SIG-M5 treated with dmso at 0.1 percent for 504 hours (cell line): ENCODE data around the gene TBC1D1.
"Not testable (repeated sequence)": the region's sequence is repeated elsewhere in the genome, so short reads cannot be mapped to it uniquely, and the experiment has no call there.

ENCODE experiments used
- DNase-seq: peaks from one replicate; lab custom pipeline; 2025; ENCODE audit not compliant: unreplicated experiment; lab: John Stamatoyannopoulos, UW

Gene TBC1D1

DNA sequence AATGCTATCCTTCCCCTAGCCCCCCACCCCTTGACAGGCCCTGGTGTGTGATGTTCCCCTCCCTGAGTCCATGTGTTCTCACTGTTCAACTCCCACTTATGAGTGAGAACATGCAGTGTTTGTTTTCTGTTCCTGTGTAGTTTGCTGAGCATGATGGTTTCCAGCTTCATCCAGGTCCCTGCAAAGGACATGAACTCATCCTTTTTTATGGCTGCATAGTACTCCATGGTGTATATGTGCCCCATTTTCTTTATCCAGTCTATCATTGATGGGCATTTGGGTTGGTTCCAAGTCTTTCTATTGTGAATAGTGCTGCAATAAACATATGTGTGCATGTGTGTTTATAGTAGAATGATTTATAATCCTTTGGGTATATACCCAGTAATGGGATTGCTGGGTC lies 32.2 kb downstream of the TBC1D1 start:
- DNase-seq = not testable (repeated sequence)

DNA sequence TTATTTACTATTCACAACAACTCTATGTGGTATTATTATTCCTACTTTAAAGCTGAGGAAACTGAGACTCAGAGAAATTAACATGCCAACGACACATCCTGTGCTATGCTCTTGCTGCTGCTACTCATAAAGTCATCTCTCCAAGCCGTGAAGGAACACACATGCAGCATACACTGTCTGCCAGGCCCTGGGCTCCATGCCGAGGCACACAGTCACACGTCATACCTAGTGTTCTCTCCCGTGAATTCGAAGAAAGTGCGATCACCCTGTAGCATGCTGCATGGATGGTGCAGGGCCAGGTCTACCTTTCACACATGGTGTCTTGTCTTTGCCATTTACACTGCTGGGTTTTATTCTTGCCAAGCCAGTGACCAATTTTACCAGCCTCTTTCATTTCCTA lies 34.1 kb downstream of the TBC1D1 start:
- no peak for DNase-seq

DNA sequence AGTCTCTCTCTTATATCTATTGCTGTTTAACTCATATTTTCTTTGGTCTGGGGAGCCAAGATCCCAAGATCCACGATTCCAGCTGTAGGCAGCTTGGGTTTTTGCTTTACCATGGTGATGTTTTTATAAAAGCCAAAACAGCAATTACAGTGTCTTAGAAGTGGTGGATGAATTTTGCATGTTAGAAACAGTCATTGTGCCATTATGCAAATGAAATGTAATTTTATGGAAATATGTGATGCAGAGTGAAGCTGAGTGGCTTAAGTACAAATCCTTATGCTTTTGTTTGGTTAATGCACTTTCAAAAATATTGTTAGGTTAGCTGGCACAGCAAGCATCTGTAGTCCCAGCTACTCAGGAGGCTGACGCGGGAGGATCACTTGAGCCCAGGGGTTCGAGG lies 36.5 kb downstream of the TBC1D1 start:
- DNase-seq = no peak

DNA sequence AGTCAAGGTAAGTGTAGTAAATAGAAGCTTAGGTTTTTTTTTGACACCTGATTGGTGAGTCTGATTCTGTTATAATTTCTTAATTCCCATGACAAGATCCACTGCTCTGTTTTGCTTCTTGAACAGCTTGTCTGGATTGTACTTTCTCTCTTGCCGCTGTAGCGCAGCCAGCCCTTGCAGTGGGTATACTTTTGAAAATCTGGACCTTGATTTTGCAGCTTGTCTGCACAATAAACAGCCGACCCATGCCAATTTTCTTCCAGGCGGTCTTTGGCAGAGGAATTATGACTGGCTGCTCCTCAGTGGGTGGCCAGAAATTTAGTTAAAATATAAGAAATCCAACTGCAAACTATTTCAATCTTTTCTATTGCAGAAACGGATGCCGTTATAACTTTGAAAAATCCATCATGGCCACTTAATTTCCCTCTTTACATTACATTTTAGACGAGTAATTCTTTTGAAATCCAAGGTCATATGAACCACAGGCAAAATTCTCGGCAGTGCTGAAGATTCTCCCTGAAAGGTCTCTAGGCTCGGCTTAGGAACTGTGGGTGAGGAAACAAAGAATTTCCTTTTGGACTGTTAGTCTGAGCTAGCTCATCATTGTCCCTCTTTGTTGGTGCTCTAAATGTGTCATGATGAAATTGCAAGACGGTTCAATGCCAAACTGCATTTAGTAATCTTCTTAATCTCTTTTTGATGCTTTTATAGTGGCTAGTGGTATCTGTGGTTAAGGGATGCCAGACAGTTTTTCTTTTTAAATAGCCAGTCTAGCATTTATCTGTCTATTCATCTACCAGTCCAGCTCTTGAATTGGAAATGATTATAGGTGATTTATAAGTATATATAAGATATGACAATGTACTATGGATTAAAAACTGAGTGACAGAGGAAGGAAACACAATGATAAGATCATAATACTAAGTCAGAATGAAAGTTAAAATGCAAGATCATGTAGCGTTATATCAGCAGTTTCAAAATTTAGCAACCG lies 37.8 kb downstream of the TBC1D1 start:
- no peak for DNase-seq

DNA sequence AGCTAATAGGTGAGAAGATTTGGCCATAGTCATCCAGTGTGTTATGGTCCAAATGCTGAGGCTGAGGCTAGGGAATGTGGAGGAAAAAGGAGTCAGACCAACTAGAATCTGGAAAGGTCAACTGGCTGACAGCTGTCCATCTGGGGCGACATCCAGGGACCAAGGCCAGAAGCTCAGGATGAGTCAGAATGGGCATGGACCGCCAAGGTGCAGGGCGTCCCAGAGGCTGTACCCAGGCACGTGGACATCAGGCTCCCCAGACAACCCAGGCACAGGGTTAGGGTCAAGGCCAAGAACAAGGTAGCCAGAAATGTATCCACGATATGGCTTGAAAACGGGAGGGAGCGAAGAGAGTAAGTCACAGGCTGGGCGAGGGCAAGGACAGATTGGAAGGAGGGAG lies 43.2 kb downstream of the TBC1D1 start:
- no peak for DNase-seq

DNA sequence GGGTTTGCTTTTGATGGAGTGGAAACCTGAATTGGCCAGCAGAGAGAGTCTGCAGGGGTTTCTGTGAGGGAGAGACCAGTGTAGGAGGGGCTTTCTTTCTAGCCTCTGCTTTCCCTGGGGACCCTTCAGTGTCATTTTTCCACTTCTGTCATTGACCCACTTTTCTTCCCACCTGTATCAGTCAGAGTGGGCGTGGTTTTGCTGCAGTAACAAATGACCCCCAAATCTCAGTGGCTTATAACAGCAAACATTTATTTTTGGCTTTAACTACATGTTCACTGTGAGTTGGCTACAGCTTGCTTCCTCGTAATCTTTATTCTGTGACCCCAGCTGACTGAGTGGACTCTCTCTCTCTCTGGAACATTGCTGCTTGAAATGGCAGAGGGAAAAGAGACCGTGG lies 43.7 kb downstream of the TBC1D1 start:
- DNase-seq = no peak

DNA sequence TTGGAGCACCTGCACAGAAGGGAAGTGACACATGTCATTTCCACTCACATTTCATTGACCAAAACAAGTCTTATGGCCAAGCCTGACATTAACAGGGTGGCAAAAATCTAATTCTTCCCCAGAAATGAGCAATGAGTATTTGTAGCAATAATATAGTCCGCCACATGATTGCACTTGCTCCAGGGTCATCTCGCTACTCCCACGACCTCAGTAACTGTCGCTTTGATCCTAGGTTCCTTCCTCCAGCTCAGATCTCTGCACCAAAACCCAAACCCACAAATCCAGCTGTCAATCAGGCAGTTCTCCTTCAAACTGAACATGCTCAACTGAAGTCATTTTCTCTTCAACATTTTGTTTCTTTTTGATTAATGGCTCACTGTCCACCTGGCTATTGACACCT lies 44.1 kb downstream of the TBC1D1 start:
- DNase-seq = no peak

DNA sequence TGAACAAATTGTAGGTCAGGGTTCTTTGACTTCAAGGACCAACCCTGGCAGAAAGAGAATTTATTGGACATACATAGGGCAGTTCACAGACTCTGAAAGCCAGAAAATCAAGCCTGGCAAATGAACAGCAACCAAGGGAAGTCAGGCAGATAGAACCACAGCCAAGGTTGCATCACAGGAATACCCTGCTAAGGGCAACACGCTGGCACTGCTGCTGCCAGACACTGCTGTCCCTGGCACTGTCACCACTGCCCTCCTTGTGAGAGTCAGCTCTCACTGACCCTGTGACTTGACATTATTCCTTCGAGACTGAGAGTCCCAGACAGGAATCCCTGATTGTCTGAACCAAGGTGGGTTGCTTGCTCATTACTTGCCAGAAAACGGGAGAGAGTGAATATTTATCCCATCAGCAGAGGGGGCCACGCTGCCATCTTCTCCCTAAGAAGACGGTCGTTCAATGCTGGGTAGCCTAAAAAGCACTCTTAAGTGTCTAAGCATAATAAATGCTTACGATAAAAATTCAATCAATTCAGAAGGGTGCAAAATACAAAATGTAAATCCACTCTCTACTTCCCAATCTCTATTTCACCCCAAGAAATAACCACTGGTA lies 46.1 kb downstream of the TBC1D1 start:
- no peak for DNase-seq

DNA sequence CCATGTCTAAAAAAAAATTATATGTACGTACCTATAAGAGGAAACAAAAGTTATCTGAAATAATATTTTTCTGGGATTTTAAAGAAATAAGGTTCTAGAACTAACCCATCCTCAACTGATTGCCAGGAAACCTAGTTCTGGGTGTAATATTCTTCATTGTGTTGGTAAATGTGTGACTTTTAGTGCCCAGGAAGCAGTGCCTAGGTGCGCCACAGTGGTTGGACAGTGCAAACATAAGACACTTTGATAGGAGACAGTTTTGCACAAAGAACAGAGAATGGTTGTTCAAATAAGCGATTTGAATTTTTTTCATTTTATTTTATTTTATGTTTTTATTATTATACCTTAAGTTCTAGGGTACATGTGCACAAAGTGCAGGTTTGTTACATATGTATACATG lies 47.3 kb downstream of the TBC1D1 start:
- DNase-seq = no peak

DNA sequence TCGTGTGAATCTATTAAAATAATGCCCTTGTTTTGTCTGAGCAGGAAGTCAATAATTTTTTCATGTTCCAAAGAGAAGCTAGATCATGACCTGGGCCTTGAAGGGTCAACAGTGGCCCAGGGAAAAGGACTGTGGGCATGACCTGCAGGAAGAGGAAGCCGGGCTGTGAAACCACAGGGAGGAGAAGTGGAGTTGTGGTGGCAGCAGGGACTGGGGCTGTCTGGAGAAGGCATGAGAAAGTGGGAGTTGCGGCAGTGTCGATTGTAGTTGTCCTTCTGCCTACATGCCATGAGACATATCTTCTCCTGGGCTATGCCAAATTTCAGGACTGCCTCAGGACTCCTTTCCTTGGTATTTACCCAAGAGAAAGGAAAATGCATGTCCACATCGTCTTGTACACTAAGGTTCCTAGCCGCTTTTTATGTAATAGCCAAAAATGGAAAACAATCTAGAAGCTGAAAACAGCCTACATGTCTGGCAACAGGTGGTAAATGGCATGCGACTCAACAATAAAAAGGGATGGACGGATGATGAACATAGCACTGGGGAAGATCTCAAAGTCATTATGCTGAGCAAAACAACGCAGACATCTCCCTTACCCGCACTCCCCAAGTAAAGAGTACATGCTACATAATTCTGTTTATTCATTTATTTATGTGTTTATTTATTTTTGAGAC lies 55.8 kb downstream of the TBC1D1 start:
- DNase-seq = no peak

DNA sequence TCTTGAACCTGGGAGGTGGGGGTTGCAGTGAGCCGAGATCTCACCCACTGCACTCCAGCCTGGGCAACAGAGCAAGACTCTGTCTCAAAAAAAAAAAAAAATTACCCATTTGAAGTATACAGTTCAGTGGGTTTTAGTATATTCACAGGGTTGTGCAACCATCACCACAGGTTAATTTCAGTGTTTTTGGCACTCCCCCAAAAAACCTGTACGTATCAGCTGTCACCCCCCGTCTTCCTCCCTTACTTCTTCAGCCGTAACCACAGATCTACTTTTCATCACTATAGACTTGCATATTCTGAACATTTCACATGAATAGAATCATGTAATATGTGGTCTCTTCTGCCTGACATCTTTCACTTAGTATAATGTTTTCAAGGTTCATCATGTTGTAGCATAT lies 57.7 kb downstream of the TBC1D1 start:
- no peak for DNase-seq

DNA sequence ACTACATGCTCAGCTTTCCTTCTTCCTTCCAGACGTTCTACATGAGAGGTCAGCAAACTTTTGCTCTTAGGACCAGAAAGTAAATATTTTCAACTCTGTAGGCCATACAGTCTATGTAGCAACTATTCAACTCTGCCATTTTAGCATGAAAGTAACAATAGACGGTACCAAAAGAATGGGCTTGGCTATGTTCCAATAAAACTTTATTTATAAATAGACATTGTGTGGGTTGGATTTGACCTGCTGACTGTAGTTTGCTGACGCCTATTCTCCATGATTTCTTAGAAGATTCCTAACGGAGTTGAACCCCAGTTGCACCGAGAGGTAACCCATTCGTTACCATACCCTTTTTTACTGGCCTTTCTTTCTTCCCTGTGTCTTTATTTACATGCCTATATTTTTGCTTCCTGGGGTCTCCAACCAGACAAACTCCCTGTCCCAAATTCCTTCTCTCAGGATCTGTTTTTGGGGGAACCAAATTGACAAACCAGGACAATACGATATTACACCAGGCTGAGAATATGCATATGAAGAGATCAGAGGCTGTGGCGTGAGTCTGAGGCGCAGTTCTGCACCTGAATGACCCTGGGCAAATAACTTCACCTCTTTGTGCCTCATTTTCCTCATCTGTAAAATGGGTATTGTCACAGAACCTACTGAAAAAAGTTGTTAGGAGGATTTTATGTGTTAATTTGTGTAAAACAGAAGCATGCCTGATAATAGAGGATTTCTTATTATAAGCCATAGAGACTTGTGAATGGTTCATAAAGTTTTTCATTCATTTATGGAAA lies 58.9 kb downstream of the TBC1D1 start:
- no peak for DNase-seq

DNA sequence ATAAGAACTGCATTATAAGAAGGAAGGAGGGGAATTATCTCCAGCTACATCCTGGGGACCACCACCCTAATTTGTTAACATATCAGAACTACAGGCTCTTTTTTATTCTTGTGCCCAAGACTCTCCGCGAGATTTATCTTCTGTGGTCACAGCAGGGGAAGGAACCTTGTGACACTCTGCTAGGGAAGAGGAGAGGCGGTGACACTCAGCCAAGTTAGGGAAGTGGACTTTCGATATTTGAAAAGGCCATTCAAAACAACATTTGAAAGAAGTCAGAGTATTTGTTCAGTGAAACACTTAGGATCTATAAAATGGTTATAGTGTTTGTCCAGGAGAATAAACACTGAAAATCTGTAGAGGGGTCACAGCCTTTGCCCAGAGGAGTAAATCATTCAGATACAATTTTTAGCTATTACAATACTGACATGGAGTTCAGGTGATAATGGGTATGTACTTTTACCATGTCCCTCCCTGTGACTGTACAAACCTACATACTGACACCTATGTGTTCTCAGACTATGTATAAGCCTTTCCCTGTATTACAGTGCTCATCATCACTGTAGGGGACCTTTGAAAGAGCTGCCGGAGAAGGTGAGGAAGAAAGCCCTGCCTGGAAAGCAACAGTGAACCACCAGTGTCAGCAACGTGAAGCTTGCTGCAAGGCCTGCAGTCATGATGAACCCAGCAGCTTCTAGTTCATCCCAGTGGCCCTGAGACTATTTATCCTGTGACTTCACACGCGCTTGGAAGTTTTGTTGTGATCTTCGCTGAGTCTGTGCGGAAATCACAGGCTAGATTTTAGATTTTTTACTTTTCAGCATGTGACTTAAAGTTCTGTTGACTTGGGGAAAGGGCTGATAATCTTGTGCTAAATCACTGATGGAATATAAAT lies 60.8 kb downstream of the TBC1D1 start:
- peak; percentile 18 for DNase-seq

DNA sequence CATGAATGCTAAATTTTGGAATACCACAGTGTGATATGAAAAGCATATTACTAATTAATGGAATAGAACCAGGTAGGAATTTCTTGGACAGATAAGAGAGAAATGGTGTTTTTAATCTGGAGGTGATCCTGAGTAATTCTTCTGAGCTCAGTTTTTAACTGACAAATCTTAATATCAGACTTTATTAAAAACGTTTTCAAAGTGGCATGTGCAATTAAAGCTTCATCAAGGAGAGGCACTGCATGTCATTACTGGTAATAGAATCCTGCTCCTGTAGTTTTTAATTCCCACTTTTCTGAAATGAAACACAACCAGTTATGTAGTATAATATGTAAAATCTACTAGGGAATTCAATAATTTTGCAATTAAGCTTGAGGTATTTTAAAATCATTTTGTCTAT lies 62.3 kb downstream of the TBC1D1 start:
- DNase-seq = no peak

DNA sequence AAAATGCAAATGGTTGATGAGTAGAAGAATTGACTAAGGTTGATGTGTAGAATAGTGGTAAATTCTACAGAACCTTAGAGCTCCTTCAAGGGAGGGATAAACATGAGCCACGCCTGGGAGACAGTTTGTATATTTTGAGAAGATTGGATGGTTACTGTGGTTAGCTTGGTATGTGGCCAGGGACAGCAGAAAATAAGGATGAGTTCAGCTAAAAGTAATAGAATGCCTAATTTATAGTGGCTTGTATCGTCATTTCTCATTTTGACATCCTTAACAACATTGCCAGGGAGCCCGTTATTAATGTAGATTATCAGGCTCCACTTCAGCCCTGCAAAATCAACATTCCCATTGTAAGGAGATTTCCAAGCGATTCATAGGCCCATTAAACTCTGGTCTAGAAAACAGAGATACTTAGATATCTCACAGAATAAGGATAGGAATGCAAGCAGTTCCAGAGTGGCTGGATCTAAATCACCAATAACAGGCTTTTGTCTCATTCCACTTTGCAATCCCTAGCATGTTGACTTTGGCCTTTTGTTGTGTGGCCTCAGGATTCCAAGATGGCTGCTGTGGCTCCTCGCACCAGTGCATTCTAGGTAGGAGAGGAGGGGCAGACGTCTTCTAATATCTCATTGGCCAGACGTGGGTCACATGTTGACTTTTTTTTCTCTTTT lies 62.9 kb downstream of the TBC1D1 start:
- DNase-seq = no peak

DNA sequence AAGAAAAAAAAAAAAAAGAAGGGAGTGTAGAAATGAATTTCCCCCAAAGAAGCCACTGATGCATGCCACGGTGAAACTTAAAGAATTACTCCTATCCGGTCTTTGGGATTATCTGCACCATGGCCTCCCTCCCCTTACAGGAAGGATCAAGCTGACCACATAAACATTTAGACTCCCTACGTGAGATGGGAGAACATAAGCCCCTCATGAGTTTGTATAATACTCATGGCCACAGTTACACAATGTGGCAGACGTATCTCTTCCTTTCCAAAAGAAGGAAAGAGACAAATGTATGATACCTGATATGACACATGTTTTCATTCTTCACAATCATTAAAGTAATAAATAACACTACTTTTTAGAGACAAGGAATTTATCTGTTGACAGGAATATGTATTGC lies 66.1 kb downstream of the TBC1D1 start:
- DNase-seq = no peak

DNA sequence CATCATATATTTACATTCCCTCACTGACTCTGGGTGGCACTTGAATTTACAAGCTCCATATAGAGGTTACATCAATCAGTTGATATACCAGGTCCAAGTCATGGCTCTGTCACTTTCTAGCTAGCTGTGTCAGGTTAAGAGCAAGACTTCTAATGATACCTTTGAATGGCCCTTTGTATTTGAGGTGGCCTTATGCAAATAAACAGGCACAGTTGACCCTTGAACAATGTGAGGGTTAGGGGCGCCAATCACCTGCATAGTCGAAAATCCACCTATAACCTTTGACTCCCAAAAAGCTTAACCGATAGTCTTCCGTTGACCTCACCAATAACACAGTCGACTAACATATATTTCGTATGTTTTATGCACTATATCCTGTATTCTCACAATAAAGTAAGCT lies 68.0 kb downstream of the TBC1D1 start:
- no peak for DNase-seq

DNA sequence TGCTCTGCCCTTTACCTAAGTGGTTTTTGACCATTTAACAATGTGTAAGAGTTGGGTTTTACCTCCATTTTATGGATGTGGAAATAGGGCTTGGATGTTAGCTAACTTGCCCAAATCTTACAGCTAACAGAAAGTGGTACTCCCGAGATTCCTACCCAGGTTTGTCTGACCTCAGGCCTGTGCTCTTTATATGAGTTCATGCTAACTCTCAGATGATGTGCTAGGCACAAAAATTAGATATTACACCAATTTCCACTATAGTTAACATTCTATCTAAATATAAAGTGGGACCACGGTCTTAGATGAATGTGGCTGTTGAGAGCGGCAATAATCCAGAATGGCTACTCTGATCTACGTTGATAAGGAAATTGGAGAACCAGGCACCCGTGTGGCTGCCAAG lies 69.2 kb downstream of the TBC1D1 start, which contains the start of gene PTTG2:
PTTG2 (plus strand) TSS at position 301 of the 400 bp plus-strand sequence; CDS start at position 338, 37 bp downstream.
- no peak for DNase-seq

DNA sequence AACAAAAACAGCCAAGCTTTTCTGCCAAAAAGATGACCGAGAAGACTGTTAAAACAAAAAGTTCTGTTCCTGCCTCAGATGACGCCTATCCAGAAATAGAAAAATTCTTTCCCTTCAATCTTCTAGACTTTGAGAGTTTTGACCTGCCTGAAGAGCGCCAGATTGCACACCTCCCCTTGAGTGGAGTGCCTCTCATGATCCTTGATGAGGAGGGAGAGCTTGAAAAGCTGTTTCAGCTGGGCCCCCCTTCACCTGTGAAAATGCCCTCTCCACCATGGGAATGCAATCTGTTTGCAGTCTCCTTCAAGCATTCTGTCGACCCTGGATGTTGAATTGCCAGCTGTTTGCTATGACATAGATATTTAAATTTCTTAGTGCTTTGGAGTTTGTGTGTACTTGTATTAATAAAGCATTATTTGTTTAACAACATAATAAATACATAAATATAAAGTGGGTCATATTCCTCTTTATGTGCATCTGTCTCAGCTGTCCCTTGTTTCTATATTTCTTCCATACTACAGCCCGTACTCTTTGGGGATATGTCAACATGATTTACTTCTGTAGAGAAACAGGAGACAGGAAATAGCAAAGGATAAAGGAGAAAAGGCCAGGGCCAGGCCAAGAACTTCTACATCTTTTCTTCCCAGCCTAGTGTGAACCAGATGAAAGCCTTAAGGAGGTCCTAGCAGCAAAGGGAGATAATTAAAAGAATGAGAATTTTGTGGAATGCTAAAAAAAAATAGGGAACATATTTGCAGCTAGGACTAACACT lies 70.0 kb downstream of the TBC1D1 start:
- DNase-seq = no peak
